Fibroblast of lung (primary cell): Measurements from ENCODE around the gene STIM1.

Source experiments
- EZH2 ChIP-seq: IDR thresholded peaks from 2 replicates; pipeline ENCODE4 v1.5.1; 2012; ENCODE audit warnings: low read length, control low read depth, mild to moderate bottlenecking; ENCODE audit errors: missing control alignments
- TF ChIP-seq, protein P1 (sequence below), 2 donors: IDR thresholded peaks in 1 of 2; conservative IDR thresholded peaks in 1 of 2; 1 replicate in 1 of 2; 2 replicates in 1 of 2; pipeline ENCODE4 v1.5.1; 2011 to 2012; ENCODE audit warnings: low read length in 2 of 2, control low read depth in 1 of 2, inconsistent platforms in 1 of 2, low read depth in 1 of 2, mild to moderate bottlenecking in 1 of 2

DNA sequence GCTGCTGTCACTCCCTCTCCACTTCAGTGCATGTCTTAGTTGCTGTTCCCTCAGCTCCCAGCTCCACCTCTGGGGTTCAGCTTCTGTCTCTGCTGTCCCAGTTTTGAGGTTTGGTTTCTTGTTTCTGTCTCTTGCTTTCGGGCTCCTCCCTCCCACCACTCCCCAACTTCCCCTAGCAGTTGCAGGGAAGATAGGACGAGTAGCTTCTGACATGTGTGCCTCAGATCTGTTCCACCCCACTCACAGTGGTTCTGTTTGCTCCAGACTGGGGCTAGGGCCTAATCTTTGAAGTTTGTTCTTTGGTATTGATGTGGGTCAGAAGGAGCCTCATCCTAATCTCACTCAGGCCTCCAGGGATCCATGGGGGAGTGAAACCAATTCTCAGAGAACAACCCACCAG is 236.6 kb downstream of the STIM1 start:
- TF ChIP-seq, protein P1, sequence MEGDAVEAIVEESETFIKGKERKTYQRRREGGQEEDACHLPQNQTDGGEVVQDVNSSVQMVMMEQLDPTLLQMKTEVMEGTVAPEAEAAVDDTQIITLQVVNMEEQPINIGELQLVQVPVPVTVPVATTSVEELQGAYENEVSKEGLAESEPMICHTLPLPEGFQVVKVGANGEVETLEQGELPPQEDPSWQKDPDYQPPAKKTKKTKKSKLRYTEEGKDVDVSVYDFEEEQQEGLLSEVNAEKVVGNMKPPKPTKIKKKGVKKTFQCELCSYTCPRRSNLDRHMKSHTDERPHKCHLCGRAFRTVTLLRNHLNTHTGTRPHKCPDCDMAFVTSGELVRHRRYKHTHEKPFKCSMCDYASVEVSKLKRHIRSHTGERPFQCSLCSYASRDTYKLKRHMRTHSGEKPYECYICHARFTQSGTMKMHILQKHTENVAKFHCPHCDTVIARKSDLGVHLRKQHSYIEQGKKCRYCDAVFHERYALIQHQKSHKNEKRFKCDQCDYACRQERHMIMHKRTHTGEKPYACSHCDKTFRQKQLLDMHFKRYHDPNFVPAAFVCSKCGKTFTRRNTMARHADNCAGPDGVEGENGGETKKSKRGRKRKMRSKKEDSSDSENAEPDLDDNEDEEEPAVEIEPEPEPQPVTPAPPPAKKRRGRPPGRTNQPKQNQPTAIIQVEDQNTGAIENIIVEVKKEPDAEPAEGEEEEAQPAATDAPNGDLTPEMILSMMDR (conservative IDR thresholded peaks at IDR 0.05 in 1 of 2, IDR thresholded peaks at IDR 0.05 in 1 of 2; ENCODE audit: low read depth in 1 of 2, low read length in 2 of 2): no peak
- TF ChIP-seq EZH2: no peak
